Esophagus muscularis mucosa (tissue), 4 donors: ENCODE data around the gene AXIN1.

Experiments
- EP300 ChIP-seq: sonication (generic); formaldehyde crosslinking; IDR thresholded peaks from one replicate; pipeline ENCODE4 v1.6.1; 2017; ENCODE audit warnings: antibody characterized with exemption
- POLR2A ChIP-seq: fragments of 450-650 bp; IDR thresholded peaks from one replicate; pipeline ENCODE4 v1.6.1; 2017; ENCODE audit warnings: antibody characterized with exemption, moderate library complexity, mild to moderate bottlenecking, low read depth
- POLR2AphosphoS5 ChIP-seq, 2 donors: sonication (generic); formaldehyde crosslinking; IDR thresholded peaks; one replicate each; pipeline ENCODE4 v1.6.1; 2017; ENCODE audit warnings: antibody characterized with exemption in 2 of 2
- TF ChIP-seq, protein P1 (sequence below), 3 experiments: fragments of 200-600 bp in 2 of 3; fragments of 450-650 bp in 1 of 3; sonication (generic) in 2 of 3; IDR thresholded peaks; one replicate each; pipeline ENCODE4 v1.5.1; 2017 to 2019; ENCODE audit warnings: antibody characterized with exemption in 3 of 3, mild to moderate bottlenecking in 2 of 3, moderate library complexity in 1 of 3

DNA sequence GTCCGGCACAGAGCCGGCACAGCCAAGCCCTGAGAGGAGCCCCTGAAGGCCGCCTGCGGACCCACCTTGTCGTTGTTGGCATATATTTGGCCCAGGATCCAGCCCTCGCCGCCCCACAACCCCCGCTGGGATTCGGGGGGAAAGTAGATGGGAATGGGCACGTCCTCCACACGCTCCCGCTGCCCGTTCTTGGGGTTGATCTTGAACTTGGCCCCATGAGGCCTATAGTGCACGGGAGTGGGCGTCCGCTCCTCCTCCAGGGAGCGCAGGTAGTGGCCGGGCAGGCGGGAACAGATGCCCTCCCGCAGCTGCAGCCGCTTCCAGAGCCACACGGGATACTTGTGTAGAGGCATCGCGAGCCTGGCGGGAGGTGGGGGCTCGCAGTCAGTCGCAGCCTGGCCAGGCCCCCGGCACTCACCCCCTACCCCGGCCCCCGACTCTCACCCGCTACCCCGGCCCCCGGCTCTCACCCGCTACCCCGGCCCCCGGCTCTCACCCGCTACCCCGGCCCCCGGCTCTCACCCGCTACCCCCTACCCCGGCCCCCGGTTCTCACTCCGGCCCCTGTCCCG, 17.4 kb upstream of the AXIN1 start:
- TF ChIP-seq, protein P1, sequence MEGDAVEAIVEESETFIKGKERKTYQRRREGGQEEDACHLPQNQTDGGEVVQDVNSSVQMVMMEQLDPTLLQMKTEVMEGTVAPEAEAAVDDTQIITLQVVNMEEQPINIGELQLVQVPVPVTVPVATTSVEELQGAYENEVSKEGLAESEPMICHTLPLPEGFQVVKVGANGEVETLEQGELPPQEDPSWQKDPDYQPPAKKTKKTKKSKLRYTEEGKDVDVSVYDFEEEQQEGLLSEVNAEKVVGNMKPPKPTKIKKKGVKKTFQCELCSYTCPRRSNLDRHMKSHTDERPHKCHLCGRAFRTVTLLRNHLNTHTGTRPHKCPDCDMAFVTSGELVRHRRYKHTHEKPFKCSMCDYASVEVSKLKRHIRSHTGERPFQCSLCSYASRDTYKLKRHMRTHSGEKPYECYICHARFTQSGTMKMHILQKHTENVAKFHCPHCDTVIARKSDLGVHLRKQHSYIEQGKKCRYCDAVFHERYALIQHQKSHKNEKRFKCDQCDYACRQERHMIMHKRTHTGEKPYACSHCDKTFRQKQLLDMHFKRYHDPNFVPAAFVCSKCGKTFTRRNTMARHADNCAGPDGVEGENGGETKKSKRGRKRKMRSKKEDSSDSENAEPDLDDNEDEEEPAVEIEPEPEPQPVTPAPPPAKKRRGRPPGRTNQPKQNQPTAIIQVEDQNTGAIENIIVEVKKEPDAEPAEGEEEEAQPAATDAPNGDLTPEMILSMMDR (IDR thresholded peaks at IDR 0.05) = no peak
- TF ChIP-seq POLR2A (no peak), POLR2AphosphoS5 (IDR thresholded peaks at IDR 0.05) (no peak), EP300 (no peak)
